Medulla oblongata (tissue), 1 donor: Measurements from ENCODE around the gene IL12B.
"Not testable (repeated sequence)": the region's sequence is repeated elsewhere in the genome, so short reads cannot be mapped to it uniquely, and the experiment has no call there.

Experiments
- DNase-seq: peaks from one replicate; pipeline ENCODE4 v3.0.0-alpha.2; 2015; ENCODE audit errors: extremely low spot score

Gene IL12B

DNA sequence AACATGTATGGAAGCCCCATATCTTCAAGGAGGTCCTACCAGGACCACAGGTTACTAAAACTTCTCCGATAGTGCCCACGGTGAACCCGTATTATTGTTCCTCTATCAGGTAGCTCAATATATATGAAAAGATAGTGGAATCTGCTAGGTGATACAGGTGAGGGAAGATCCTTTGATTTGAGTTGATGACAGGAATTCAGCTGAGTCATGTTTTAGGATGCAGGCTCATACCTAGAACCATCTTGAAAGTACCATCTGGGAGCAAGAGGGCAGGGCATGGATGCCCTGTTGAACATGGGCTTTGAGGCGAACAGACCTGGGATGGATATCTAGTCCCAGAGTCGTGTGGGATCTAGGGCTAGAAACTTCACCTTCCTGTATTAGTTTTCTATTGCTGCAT, 35.4 kb downstream of the IL12B start:
- no peak for DNase-seq

DNA sequence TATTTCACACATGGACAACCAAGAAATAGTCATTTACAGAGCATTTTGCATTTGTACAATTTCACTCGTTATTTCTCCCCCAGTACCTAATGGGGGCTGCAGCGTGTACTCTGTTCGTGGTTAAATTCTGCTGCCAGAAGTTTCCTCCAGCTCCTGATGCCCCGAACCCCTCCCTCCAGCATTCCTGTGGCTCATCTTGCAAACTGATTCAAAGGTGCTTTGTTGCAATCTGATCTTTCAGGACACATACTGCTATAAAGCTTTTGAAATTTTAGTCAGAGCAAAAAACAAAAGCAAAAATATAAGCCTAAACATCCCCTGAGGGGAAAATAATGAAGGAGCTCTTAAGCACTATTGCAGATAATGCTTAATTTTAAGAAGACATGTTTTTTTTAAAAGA, 39.5 kb downstream of the IL12B start:
- no peak for DNase-seq

GRCh38 chr5:159286420-159287035, 43.8 kb downstream of the IL12B start:
- peak; percentile 56 for DNase-seq

GRCh38 chr5:159274676-159275075, 55.6 kb downstream of the IL12B start:
- no peak for DNase-seq

- no peak for DNase-seq
Measured at GRCh38 chr5:159273923-159274322, 56.4 kb downstream of the IL12B start.

DNA sequence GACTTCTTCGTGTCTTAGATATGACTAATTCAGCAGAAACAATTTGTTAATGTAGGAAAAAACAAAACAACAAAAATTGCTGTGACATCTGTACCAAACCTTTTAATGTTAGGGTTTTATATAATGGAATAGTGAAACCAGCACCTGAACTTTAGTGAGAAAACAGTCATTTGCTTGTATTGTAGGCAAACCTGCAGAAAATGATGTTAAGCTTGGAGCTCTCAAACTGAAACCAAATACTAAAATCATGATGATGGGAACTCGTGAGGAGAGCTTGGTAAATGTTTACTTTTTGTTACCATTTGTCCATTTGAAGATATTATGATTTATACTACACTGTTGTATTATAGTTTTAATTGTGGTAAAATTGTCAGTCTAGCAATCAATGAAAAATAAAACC, 60.6 kb downstream of the IL12B start:
- no peak for DNase-seq

GRCh38 chr5:159266764-159267163, 63.5 kb downstream of the IL12B start:
- DNase-seq, result not testable (repeated sequence)
